CD8-positive, alpha-beta memory T cell (primary cell): ENCODE measurements around the gene UMAD1. TPM values are rescaled to one million over a fixed set of nuclear protein-coding genes. Genes with fewer than 3 reads are reported as not detected.

Experiments
- CTCF ChIA-PET: fragments of 350-600 bp; sonication (Branson Sonifier 250); formaldehyde crosslinking; loops from one replicate; lab custom pipeline; 2021; ENCODE audit warnings: antibody characterized with exemption; lab: Charles Lee
- POLR2A ChIA-PET: fragments of 350-600 bp; sonication (Branson Sonifier 250); formaldehyde crosslinking; loops from one replicate; lab custom pipeline; 2021; ENCODE audit warnings: antibody characterized with exemption; lab: Charles Lee
- DNase-seq, 5 donors: peaks; one replicate each; pipeline versions ENCODE4 v3.0.0 to v3.0.0-alpha.2; 2020 to 2022; ENCODE audit warnings: mixed read lengths in 1 of 5
- H3K27ac ChIP-seq: one replicate; pipeline ENCODE4 v1.7.0; 2013; ENCODE audit warnings: low read depth, mild to moderate bottlenecking, low read length, moderate library complexity
- H3K27me3 ChIP-seq: 2 replicates; pipeline ENCODE4 v1.7.0; 2013; ENCODE audit warnings: low read length, mild to moderate bottlenecking; ENCODE audit not compliant: insufficient read depth, poor library complexity, severe bottlenecking
- H3K36me3 ChIP-seq: 2 replicates; pipeline ENCODE4 v1.7.0; 2013; ENCODE audit warnings: mild to moderate bottlenecking, low read length, moderate library complexity; ENCODE audit not compliant: insufficient read depth
- H3K4me1 ChIP-seq: 2 replicates; pipeline ENCODE4 v1.7.0; 2013; ENCODE audit warnings: mild to moderate bottlenecking, low read length, moderate library complexity; ENCODE audit not compliant: insufficient read depth
- H3K4me3 ChIP-seq: 2 replicates; pipeline ENCODE4 v1.7.0; 2013; ENCODE audit warnings: mild to moderate bottlenecking, low read length
- H3K9me3 ChIP-seq: 2 replicates; pipeline ENCODE4 v1.7.0; 2013; ENCODE audit warnings: mild to moderate bottlenecking, low read length
- H3K27ac Mint-ChIP-seq, 8 donors: one replicate each; pipeline ENCODE4 v1.8.0; 2020 to 2021; ENCODE audit warnings: mixed read lengths in 8 of 8, mild to moderate bottlenecking in 6 of 8, inconsistent platforms in 3 of 8, moderate library complexity in 3 of 8
- H3K27me3 Mint-ChIP-seq, 2 donors: one replicate each; pipeline ENCODE4 v1.8.0; 2020 to 2021; ENCODE audit warnings: mixed read lengths in 2 of 2, mild to moderate bottlenecking in 1 of 2, moderate library complexity in 1 of 2
- H3K36me3 Mint-ChIP-seq, 3 donors: one replicate each; pipeline ENCODE4 v1.8.0; 2020 to 2021; ENCODE audit warnings: mixed read lengths in 3 of 3, inconsistent platforms in 1 of 3, mild to moderate bottlenecking in 1 of 3
- H3K4me1 Mint-ChIP-seq, 3 donors: one replicate each; pipeline ENCODE4 v1.8.0; 2020 to 2021; ENCODE audit warnings: mixed read lengths in 3 of 3, inconsistent platforms in 1 of 3, mild to moderate bottlenecking in 1 of 3
- H3K4me3 Mint-ChIP-seq, 7 donors: one replicate each; pipeline ENCODE4 v1.8.0; 2020 to 2021; ENCODE audit warnings: mixed read lengths in 7 of 7, mild to moderate bottlenecking in 6 of 7, moderate library complexity in 4 of 7, inconsistent platforms in 2 of 7
- H3K9me3 Mint-ChIP-seq, 5 donors: one replicate each; pipeline ENCODE4 v1.8.0; 2020 to 2022; ENCODE audit warnings: mixed read lengths in 5 of 5, mild to moderate bottlenecking in 3 of 5, moderate library complexity in 2 of 5, inconsistent platforms in 1 of 5
- polyA plus RNA-seq: library from polyadenylated mRNA; unstranded; fragments of 300-500 nt; fragmentation: Illumina TruSeq; gene quantifications from one replicate; pipeline ENCODE4 v1.2.3, GENCODE V29; 2021
- total RNA-seq, 2 experiments: library from RNA; stranded (reverse); gene quantifications; one replicate each; pipeline ENCODE4 v1.2.3, GENCODE V29; 2021

Gene UMAD1
- total and polyA plus RNA-seq, 3 experiments from 2014 or later, result 13.5 to 27.4 (median 14.8) TPM

DNA sequence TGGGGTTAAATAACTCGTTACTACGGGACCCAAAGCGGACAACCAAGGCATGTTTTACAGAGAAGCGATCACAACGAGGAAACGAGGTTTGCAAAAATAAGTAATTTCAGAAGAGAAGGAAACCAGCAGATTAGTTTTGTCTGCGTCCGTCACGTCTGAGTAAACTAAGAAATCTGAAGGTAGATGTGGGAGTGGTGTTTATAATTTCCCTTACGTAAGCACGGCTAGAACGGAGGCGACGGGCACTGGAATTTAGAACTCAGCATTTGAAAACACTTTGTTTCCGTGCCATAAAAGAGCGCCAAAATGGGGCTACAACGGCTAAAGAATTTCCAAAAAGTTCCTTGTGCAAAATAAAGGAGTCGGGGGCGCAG lies 718 bp upstream of the UMAD1 start:
- peak overlapping the region; percentile 97 for H3K27ac ChIP-seq
- H3K27ac Mint-ChIP-seq, result peak overlapping the region; percentile 94 to 99 (median 98)
- peaks cover 5% of the 10 kb centered on the region for H3K36me3 ChIP-seq
- ChIA-PET CTCF (interaction anchor here (1.0 to 2.0 kb wide), 10 partner anchors 11 to 577 kb away, joined by 3 to 6 read pairs (median 3); partner anchors contain the start of genes C1GALT1 and GLCCI1), POLR2A (interaction anchor here (1.2 to 2.7 kb wide), 4 partner anchors 121 to 550 kb away, joined by 3 to 36 read pairs (median 6); partner anchors contain the start of gene GLCCI1)
- DNase-seq, result peak; percentile 29 to 75 (median 71)
- peak overlapping the region; percentile 80 to 99 (median 97) for H3K4me3 Mint-ChIP-seq
- H3K9me3 ChIP-seq, result no peaks in the 10 kb centered on the region
- no peaks in the 10 kb centered on the region for H3K9me3 Mint-ChIP-seq
- peaks cover 22% of the 10 kb centered on the region for H3K4me1 ChIP-seq
- peaks cover 39 to 55% (median 54%) of the 10 kb centered on the region in 3 donors for H3K4me1 Mint-ChIP-seq
- H3K27me3 Mint-ChIP-seq, result peaks cover 0 to 3% of the 10 kb centered on the region in 2 donors
- H3K36me3 Mint-ChIP-seq, result peaks cover 0 to 63% (median 13%) of the 10 kb centered on the region in 3 donors
- peak overlapping the region; percentile 97 for H3K4me3 ChIP-seq
- no peaks in the 10 kb centered on the region for H3K27me3 ChIP-seq

DNA sequence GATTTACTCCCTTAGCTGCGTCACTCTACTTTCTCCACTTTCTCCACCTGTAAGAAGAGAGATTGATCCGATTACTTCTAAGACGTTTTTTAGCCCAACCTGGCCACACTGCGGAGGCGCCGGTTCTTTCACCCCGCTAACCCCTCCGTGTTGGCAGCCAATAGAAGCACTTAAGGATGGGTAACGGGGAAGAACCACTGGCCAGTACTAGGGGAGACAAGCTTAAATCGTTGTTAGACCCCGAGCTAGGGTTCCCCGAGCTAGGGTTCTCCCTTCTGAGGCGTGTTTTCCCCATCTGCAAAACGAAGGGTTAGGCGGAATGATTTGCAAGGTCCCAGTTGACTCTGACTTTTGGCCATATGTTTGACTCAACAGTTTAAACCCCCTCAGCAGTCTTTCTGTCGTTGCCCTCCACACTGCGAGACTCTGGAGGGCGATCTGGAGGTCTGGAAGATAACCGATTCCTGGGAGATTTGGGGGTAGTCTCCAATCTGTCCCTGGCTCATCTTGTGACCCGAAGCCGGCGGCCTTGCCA lies 644 bp downstream of the UMAD1 start:
- Histone ChIP-seq H3K4me3 (peak overlapping the region; percentile 97), H3K36me3 (no peaks in the 10 kb centered on the region), H3K27ac (peak overlapping the region; percentile 97), H3K9me3 (no peaks in the 10 kb centered on the region), H3K4me1 (peaks cover 22% of the 10 kb centered on the region), H3K27me3 (no peaks in the 10 kb centered on the region)
- peak in 1 of 5 donors; percentile 16 for DNase-seq
- Mint-ChIP-seq H3K4me1 (peaks cover 46 to 65% (median 64%) of the 10 kb centered on the region in 3 donors), H3K27ac (peak overlapping the region; percentile 94 to 99 (median 98)), H3K36me3 (peaks cover 5 to 55% (median 15%) of the 10 kb centered on the region in 3 donors), H3K9me3 (no peaks in the 10 kb centered on the region), H3K4me3 (peak overlapping the region; percentile 80 to 99 (median 97)), H3K27me3 (peaks cover 0 to 2% of the 10 kb centered on the region in 2 donors)
- CTCF ChIA-PET, result interaction anchor here (0.8 to 2.0 kb wide), 8 partner anchors 20 to 576 kb away, joined by 3 to 6 read pairs (median 4); partner anchors contain the start of genes C1GALT1 and GLCCI1
- POLR2A ChIA-PET, result interaction anchor here (0.8 to 2.7 kb wide), 13 partner anchors 11 to 557 kb away, joined by 3 to 36 read pairs (median 4); partner anchors contain the start of genes C1GALT1 and GLCCI1

DNA sequence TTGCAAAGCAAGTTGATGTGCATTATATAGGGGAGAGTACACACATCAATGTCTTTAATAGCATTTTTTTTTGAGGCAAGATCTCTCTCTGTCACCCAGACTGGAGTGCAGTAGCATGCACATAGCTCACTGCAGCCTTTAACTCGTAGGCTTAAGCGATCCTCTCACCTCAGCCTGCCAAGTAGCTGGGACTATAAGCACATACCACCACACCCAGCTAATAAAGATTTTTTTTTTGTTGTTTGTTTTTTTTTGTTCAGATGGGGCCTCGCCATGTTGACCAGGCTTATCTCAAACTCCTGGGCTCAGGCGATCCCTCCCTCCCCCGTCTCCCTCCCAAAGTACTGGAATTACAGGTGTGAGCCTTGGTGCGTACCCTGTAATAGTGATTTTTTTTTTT lies 1.5 kb downstream of the UMAD1 start:
- Histone ChIP-seq H3K4me3 (no peak overlapping the region), H3K27ac (peak overlapping the region; percentile 97), H3K4me1 (peaks cover 22% of the 10 kb centered on the region), H3K36me3 (no peaks in the 10 kb centered on the region), H3K27me3 (no peaks in the 10 kb centered on the region), H3K9me3 (no peaks in the 10 kb centered on the region)
- Mint-ChIP-seq H3K9me3 (no peaks in the 10 kb centered on the region), H3K27me3 (peaks cover 0 to 2% of the 10 kb centered on the region in 2 donors), H3K4me1 (peaks cover 51 to 71% (median 70%) of the 10 kb centered on the region in 3 donors), H3K27ac (peak overlapping the region in 5 of 8 donors; percentile 94 to 99 (median 98)), H3K4me3 (peak overlapping the region; percentile 80 to 99 (median 97)), H3K36me3 (peaks cover 5 to 49% (median 14%) of the 10 kb centered on the region in 3 donors)
- POLR2A ChIA-PET, result interaction anchor here (1.0 to 2.7 kb wide), 2 partner anchors 327 to 459 kb away, joined by 3 to 36 read pairs; partner anchors contain the start of gene GLCCI1
- no peak for DNase-seq
- CTCF ChIA-PET, result interaction anchor here (0.8 to 1.0 kb wide), 2 partner anchors 24 to 40 kb away, joined by 3 read pairs; no protein-coding TSS in a partner anchor

DNA sequence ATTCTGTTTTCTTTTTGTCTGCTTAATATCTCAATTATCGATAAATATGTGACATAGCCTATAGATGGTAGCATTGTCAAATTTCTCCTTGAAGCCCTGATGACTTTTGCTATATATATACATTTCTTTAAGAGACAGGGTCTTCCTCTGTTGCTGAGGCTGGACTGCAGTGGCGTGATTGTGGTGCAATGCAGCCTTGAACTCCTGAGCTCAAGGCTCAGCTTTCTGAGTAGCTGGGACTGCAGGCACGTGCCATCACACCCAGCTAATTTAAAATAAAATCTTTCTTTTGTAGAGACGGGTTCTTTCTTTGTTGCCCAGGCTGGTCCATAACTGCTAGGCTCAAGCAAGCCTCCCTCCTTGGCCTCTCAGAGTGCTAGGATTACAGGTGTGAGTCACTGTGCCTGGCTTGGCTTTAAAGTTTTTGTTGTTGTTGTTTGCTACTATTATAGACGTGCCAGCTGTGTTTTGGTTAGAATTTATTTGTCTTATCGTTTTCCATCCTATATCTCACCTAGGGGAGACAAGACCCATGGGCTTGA lies 7.0 kb downstream of the UMAD1 start:
- Mint-ChIP-seq H3K4me1 (peaks cover 47 to 84% (median 63%) of the 10 kb centered on the region in 3 donors), H3K27ac (no peak overlapping the region), H3K27me3 (no peaks in the 10 kb centered on the region), H3K4me3 (no peak overlapping the region), H3K9me3 (no peaks in the 10 kb centered on the region), H3K36me3 (peaks cover 5 to 25% (median 17%) of the 10 kb centered on the region in 3 donors)
- peaks cover 12% of the 10 kb centered on the region for H3K4me1 ChIP-seq
- CTCF ChIA-PET, result no interaction called here
- H3K9me3 ChIP-seq, result no peaks in the 10 kb centered on the region
- POLR2A ChIA-PET, result no interaction called here
- H3K4me3 ChIP-seq, result no peak overlapping the region
- H3K27me3 ChIP-seq, result no peaks in the 10 kb centered on the region
- H3K27ac ChIP-seq, result no peak overlapping the region
- DNase-seq, result no peak
- H3K36me3 ChIP-seq, result no peaks in the 10 kb centered on the region

DNA sequence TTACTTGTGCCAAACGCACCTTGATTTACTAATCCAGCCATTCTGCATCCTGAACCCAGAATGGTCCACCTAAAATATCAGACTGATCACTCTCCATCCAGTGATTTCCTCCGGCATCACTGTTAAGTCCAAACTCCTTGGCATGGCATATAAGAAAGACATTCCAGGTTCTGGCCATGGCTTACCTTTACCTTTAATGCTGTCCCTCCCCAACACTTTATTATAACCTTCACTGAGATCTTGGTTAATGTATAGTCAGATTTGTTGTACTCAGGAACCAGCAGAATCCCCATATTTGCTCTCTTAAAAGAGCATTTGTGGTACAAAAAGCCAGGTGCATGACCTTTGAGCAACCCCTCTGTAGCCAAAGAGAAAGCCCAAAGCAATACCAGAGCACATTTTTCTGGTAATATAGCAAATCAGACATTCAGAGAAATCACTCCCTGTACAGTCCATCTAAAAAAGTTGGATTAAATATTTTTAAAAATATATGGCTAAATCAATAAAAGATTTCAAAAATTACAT lies 10.2 kb downstream of the UMAD1 start:
- ChIA-PET POLR2A (no interaction called here), CTCF (no interaction called here)
- H3K27ac ChIP-seq, result no peak overlapping the region
- no peaks in the 10 kb centered on the region for H3K9me3 Mint-ChIP-seq
- H3K4me3 Mint-ChIP-seq, result no peak overlapping the region
- peaks cover 2 to 9% (median 6%) of the 10 kb centered on the region in 3 donors for H3K36me3 Mint-ChIP-seq
- H3K4me3 ChIP-seq, result no peak overlapping the region
- peaks cover 46 to 74% (median 52%) of the 10 kb centered on the region in 3 donors for H3K4me1 Mint-ChIP-seq
- no peaks in the 10 kb centered on the region for H3K27me3 ChIP-seq
- H3K9me3 ChIP-seq, result no peaks in the 10 kb centered on the region
- H3K27ac Mint-ChIP-seq, result peak overlapping the region in 1 of 8 donors; percentile 37
- no peaks in the 10 kb centered on the region for H3K36me3 ChIP-seq
- H3K27me3 Mint-ChIP-seq, result no peaks in the 10 kb centered on the region
- DNase-seq, result no peak
- peaks cover 9% of the 10 kb centered on the region for H3K4me1 ChIP-seq

DNA sequence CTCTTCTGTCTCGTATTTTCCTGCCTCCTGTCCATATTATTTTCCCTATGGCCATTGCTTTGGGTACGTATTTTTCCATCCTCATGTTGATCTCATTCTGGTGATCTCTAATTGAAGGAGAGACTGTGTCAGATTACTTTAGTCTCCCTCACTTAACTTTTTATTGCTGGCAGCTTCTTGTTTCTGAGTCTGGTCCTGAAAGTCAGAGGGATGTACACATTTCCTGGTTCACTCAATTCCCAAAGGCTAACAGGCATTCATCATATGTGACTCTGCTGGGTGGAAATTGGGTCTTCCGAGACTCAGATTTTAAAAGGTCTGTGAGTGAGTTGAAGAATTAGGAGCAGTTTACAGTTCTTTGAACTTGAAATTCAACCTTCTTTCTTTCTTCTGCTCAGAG lies 10.9 kb downstream of the UMAD1 start:
- ChIA-PET CTCF (no interaction called here), POLR2A (no interaction called here)
- Mint-ChIP-seq H3K9me3 (no peaks in the 10 kb centered on the region), H3K4me1 (peaks cover 44 to 69% (median 48%) of the 10 kb centered on the region in 3 donors), H3K27ac (peak overlapping the region in 2 of 8 donors; percentile 50 to 53), H3K4me3 (no peak overlapping the region), H3K36me3 (peaks cover 2 to 14% (median 5%) of the 10 kb centered on the region in 3 donors), H3K27me3 (no peaks in the 10 kb centered on the region)
- DNase-seq, result no peak
- Histone ChIP-seq H3K4me3 (no peak overlapping the region), H3K4me1 (peaks cover 9% of the 10 kb centered on the region), H3K27ac (no peak overlapping the region), H3K9me3 (no peaks in the 10 kb centered on the region), H3K27me3 (no peaks in the 10 kb centered on the region), H3K36me3 (no peaks in the 10 kb centered on the region)

DNA sequence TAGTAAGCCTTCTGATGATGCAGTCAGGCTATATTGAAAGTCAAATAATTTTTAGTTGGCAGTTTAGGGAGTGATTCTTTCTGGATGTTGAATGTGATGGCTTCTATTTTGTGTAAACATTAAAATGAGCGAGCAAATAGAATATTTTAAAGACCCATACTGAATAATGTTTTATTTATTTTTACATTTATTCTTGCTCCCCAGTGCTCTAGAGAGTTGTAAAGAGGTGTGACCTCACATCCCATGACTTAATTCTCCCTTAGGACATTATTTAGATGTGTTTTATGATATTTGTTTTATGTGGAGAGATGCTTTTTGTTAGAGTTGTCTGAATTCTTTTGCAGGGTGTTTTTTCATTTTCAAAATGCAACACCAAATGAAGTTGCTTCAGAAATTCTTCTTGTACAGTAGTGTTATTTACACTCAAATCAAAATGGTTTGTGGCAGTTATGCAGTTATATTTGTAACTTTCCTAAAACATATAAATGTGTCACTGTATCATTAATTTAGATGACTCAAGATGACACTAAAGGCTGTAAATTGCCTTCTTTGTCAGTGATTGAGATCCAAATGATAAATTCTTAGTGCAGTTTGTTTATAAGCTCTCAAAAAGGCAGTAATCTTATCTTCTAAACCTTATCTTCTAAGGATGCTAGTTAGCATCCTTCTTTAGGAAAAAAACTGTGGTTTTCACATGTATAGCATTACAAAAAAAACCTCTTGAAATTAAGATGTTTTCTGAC lies 12.4 kb downstream of the UMAD1 start:
- no peaks in the 10 kb centered on the region for H3K9me3 ChIP-seq
- peaks cover 9% of the 10 kb centered on the region for H3K4me1 ChIP-seq
- no peaks in the 10 kb centered on the region for H3K36me3 ChIP-seq
- peaks cover 38 to 63% (median 44%) of the 10 kb centered on the region in 3 donors for H3K4me1 Mint-ChIP-seq
- no peaks in the 10 kb centered on the region for H3K27me3 Mint-ChIP-seq
- H3K27ac ChIP-seq, result no peak overlapping the region
- H3K27ac Mint-ChIP-seq, result no peak overlapping the region
- no peak for DNase-seq
- H3K4me3 Mint-ChIP-seq, result no peak overlapping the region
- H3K9me3 Mint-ChIP-seq, result peaks cover 0 to 10% (median 5%) of the 10 kb centered on the region in 5 donors
- CTCF ChIA-PET, result no interaction called here
- H3K27me3 ChIP-seq, result no peaks in the 10 kb centered on the region
- H3K4me3 ChIP-seq, result no peak overlapping the region
- POLR2A ChIA-PET, result interaction anchor here (1.0 kb wide), 1 partner anchor 12 kb away, joined by 3 read pairs; the partner anchor contains the start of gene UMAD1
- peaks cover 7 to 20% (median 17%) of the 10 kb centered on the region in 3 donors for H3K36me3 Mint-ChIP-seq
